Measurements from ENCODE around the gene DSCAM. TPM values are rescaled to one million over a fixed set of nuclear protein-coding genes. Genes with fewer than 3 reads are reported as not detected.

DSCAM gene
- total and polyA plus RNA-seq, 2 donors (not counting 1 experiment from before 2014, with no cell fraction given): not detected

DNA sequence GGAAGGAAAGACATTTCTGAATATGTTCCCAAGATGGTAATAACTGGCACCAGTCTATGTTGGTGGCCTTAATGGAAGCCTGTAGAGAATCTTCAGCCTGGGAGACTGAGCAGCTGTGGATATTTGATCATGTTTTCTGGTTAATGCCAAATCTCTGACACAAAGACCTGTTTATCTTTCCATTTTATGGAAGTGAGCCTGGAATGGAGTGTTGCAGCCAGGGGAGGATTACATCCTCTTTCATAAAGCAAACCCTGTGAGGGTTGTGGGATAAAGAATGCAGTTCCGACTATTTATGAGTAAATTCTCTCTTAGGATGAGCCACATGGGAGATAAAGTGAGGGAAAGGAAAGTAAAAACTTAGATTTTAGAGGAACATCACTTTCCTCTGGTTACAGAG is 835.6 kb downstream of the DSCAM start:
- Histone ChIP-seq H3K4me2 (replicated peaks; ENCODE audit: low read depth, low read length, poor library complexity, severe bottlenecking) (no peak overlapping the region), H3K9me3 (ENCODE audit: control extremely low read depth in 1 of 3, control insufficient read depth in 2 of 3, insufficient read depth in 1 of 3, low read length in 2 of 3) (peaks cover 0 to 28% (median 0%) of the 10 kb centered on the region in 3 donors), H3K4me1 (ENCODE audit: control insufficient read depth in 2 of 2, insufficient read depth in 2 of 2, low read length in 2 of 2) (no peaks in the 10 kb centered on the region), H3K9ac (ENCODE audit: low read length) (no peak overlapping the region), H4K20me1 (ENCODE audit: control insufficient read depth, insufficient read depth, low read length, poor library complexity, severe bottlenecking) (no peaks in the 10 kb centered on the region), H3K4me3 (ENCODE audit: control extremely low read depth in 1 of 5, extremely low read depth in 1 of 5, insufficient read depth in 1 of 5, low read depth in 2 of 5, low read length in 4 of 5) (no peak overlapping the region), H3K36me3 (replicated peaks in 1 of 2; ENCODE audit: control extremely low read depth in 1 of 2, control insufficient read depth in 1 of 2, extremely low read depth in 1 of 2, insufficient read depth in 2 of 2, low read length in 1 of 2) (no peaks in the 10 kb centered on the region), H3K27me3 (replicated peaks in 1 of 4; ENCODE audit: control extremely low read depth in 1 of 4, control insufficient read depth in 3 of 4, insufficient read depth in 4 of 4, low read length in 3 of 4) (no peaks in the 10 kb centered on the region), H3K79me2 (ENCODE audit: control insufficient read depth, insufficient read depth, low read length) (no peaks in the 10 kb centered on the region), H3K27ac (ENCODE audit: low read length in 2 of 2) (no peak overlapping the region), H2AFZ (ENCODE audit: insufficient read depth, low read depth, low read length, poor library complexity, severe bottlenecking) (no peak overlapping the region)
- no CpG with 5 or more reads among the region's 1 CpG for WGBS (ENCODE audit: insufficient coverage)
- ChIA-PET CTCF (no interaction called here), POLR2A (no interaction called here)
- Mint-ChIP-seq H3K4me1 (no peaks in the 10 kb centered on the region), H3K4me3 (no peak overlapping the region), H3K27ac (no peak overlapping the region), H3K9me3 (ENCODE audit: insufficient read depth) (peaks cover 11% of the 10 kb centered on the region), H3K27me3 (no peaks in the 10 kb centered on the region)
- intact Hi-C loops (cut with micrococcal nuclease): no loop called here
- DNase-seq: no peak
- ATAC-seq (ENCODE audit: low read depth): no peak
- TF ChIP-seq, protein P1, sequence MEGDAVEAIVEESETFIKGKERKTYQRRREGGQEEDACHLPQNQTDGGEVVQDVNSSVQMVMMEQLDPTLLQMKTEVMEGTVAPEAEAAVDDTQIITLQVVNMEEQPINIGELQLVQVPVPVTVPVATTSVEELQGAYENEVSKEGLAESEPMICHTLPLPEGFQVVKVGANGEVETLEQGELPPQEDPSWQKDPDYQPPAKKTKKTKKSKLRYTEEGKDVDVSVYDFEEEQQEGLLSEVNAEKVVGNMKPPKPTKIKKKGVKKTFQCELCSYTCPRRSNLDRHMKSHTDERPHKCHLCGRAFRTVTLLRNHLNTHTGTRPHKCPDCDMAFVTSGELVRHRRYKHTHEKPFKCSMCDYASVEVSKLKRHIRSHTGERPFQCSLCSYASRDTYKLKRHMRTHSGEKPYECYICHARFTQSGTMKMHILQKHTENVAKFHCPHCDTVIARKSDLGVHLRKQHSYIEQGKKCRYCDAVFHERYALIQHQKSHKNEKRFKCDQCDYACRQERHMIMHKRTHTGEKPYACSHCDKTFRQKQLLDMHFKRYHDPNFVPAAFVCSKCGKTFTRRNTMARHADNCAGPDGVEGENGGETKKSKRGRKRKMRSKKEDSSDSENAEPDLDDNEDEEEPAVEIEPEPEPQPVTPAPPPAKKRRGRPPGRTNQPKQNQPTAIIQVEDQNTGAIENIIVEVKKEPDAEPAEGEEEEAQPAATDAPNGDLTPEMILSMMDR (IDR thresholded peaks at IDR 0.05): no peak
- TF ChIP-seq EZH2 (IDR thresholded peaks at IDR 0.05; ENCODE audit: borderline replicate concordance, insufficient read depth, low read depth, low read length, poor library complexity, severe bottlenecking): no peak

DNA sequence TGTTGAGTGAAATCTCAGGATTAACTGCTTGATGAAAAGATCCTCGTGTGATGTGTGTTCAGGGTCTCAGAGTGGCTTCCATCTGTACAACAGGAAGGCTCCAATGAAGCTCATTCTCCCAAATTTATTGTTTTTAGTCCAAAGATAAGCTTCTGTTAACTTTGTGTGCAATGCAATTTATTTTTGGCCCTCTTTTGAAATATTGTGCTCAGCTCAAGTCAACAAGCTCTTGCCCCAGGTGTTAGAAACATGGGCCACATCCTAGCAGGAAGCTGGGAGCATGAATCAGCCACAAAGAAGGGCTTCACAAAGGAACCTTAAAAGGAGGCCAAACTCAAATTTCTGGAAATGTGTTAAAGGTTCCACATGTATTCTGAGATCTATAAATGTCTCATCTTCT is 844.0 kb downstream of the DSCAM start:
- DNase-seq: no peak
- no peak overlapping the region for H3K4me2 ChIP-seq (replicated peaks; ENCODE audit: low read depth, low read length, poor library complexity, severe bottlenecking)
- ATAC-seq (ENCODE audit: low read depth): no peak
- H3K36me3 ChIP-seq (replicated peaks in 1 of 2; ENCODE audit: control extremely low read depth in 1 of 2, control insufficient read depth in 1 of 2, extremely low read depth in 1 of 2, insufficient read depth in 2 of 2, low read length in 1 of 2): no peaks in the 10 kb centered on the region
- ChIA-PET POLR2A (no interaction called here), CTCF (no interaction called here)
- TF ChIP-seq, protein P1 (IDR thresholded peaks at IDR 0.05): no peak
- no peak for TF ChIP-seq EZH2 (IDR thresholded peaks at IDR 0.05; ENCODE audit: borderline replicate concordance, insufficient read depth, low read depth, low read length, poor library complexity, severe bottlenecking)
- peaks cover 0 to 9% (median 0%) of the 10 kb centered on the region in 3 donors for H3K9me3 ChIP-seq (ENCODE audit: control extremely low read depth in 1 of 3, control insufficient read depth in 2 of 3, insufficient read depth in 1 of 3, low read length in 2 of 3)
- no peaks in the 10 kb centered on the region for H3K4me1 ChIP-seq (ENCODE audit: control insufficient read depth in 2 of 2, insufficient read depth in 2 of 2, low read length in 2 of 2)
- H3K27ac ChIP-seq (ENCODE audit: low read length in 2 of 2): no peak overlapping the region
- Mint-ChIP-seq H3K4me1 (no peaks in the 10 kb centered on the region), H3K27me3 (no peaks in the 10 kb centered on the region), H3K4me3 (no peak overlapping the region), H3K27ac (no peak overlapping the region), H3K9me3 (ENCODE audit: insufficient read depth) (no peaks in the 10 kb centered on the region)
- H2AFZ ChIP-seq (ENCODE audit: insufficient read depth, low read depth, low read length, poor library complexity, severe bottlenecking): no peak overlapping the region
- H3K27me3 ChIP-seq (replicated peaks in 1 of 4; ENCODE audit: control extremely low read depth in 1 of 4, control insufficient read depth in 3 of 4, insufficient read depth in 4 of 4, low read length in 3 of 4): no peaks in the 10 kb centered on the region
- intact Hi-C loops (cut with micrococcal nuclease): no loop called here
- no CpG with 5 or more reads among the region's 1 CpG for WGBS (ENCODE audit: insufficient coverage)
- no peaks in the 10 kb centered on the region for H4K20me1 ChIP-seq (ENCODE audit: control insufficient read depth, insufficient read depth, low read length, poor library complexity, severe bottlenecking)
- H3K79me2 ChIP-seq (ENCODE audit: control insufficient read depth, insufficient read depth, low read length): no peaks in the 10 kb centered on the region
- H3K9ac ChIP-seq (ENCODE audit: low read length): no peak overlapping the region
- no peak overlapping the region for H3K4me3 ChIP-seq (ENCODE audit: control extremely low read depth in 1 of 5, extremely low read depth in 1 of 5, insufficient read depth in 1 of 5, low read depth in 2 of 5, low read length in 4 of 5)
